ENCODE measurements around the gene DGCR6.
"Not testable (repeated sequence)": the region's sequence is repeated elsewhere in the genome, so short reads cannot be mapped to it uniquely, and the experiment has no call there.

DNA sequence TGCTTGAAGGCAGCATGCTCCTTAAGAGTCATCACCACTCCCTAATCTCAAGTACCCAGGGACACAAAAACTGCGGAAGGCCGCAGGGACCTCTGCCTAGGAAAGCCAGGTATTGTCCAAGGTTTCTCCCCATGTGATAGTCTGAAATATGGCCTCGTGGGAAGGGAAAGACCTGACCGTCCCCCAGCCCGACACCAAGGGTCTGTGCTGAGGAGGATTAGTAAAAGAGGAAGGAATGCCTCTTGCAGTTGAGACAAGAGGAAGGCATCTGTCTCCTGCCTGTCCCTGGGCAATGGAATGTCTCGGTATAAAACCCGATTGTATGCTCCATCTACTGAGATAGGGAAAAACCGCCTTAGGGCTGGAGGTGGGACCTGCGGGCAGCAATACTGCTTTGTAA, 41.0 kb downstream of the DGCR6 start:
- TF ChIP-seq, protein P1, sequence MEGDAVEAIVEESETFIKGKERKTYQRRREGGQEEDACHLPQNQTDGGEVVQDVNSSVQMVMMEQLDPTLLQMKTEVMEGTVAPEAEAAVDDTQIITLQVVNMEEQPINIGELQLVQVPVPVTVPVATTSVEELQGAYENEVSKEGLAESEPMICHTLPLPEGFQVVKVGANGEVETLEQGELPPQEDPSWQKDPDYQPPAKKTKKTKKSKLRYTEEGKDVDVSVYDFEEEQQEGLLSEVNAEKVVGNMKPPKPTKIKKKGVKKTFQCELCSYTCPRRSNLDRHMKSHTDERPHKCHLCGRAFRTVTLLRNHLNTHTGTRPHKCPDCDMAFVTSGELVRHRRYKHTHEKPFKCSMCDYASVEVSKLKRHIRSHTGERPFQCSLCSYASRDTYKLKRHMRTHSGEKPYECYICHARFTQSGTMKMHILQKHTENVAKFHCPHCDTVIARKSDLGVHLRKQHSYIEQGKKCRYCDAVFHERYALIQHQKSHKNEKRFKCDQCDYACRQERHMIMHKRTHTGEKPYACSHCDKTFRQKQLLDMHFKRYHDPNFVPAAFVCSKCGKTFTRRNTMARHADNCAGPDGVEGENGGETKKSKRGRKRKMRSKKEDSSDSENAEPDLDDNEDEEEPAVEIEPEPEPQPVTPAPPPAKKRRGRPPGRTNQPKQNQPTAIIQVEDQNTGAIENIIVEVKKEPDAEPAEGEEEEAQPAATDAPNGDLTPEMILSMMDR (IDR thresholded peaks at IDR 0.05) = not testable (repeated sequence)
- TF ChIP-seq EP300 (IDR thresholded peaks at IDR 0.05) = not testable (repeated sequence)
